A673 (cell line): ENCODE data around the gene M6PR. TPM values are rescaled to one million over a fixed set of nuclear protein-coding genes. Genes with fewer than 3 reads are reported as not detected.

Experiments
- BruUV-seq: library from RNA; stranded (reverse); fragments of 400-500 nt; replicated peaks from 2 replicates; lab custom pipeline; 2021; lab: Mats Ljungman, UMichigan
- CTCF ChIA-PET: fragments of 300-600 bp; sonication (Branson Sonifier 250); formaldehyde crosslinking; loops from one replicate; lab custom pipeline; 2022; ENCODE audit warnings: antibody characterized with exemption; lab: Charles Lee
- POLR2A ChIA-PET: fragments of 300-600 bp; sonication (Branson Sonifier 250); formaldehyde crosslinking; loops from one replicate; lab custom pipeline; 2022; ENCODE audit warnings: antibody characterized with exemption; ENCODE audit not compliant: low non-redundant PET; lab: Charles Lee
- DNase-seq: peaks from one replicate; pipeline ENCODE4 v3.0.0-alpha.2; 2015; ENCODE audit warnings: low spot score
- H3K27ac ChIP-seq: fragments of 200-600 bp; sonication (generic); 2 replicates; pipeline ENCODE4 v1.5.1; 2016; ENCODE audit warnings: mixed run types, low read depth, mild to moderate bottlenecking, mixed read lengths, antibody characterized with exemption, low read length; ENCODE audit not compliant: poor library complexity, severe bottlenecking
- H3K27me3 ChIP-seq: fragments of 200-600 bp; sonication (generic); replicated peaks from 2 replicates; pipeline ENCODE4 v1.6.1; 2017; ENCODE audit warnings: mixed run types, low read depth, mild to moderate bottlenecking, mixed read lengths, antibody characterized with exemption, low read length; ENCODE audit not compliant: insufficient read depth, poor library complexity
- H3K36me3 ChIP-seq: fragments of 200-600 bp; sonication (generic); 2 replicates; pipeline ENCODE4 v1.6.1; 2016; ENCODE audit warnings: mixed run types, mild to moderate bottlenecking, mixed read lengths, antibody characterized with exemption, low read length; ENCODE audit not compliant: insufficient read depth, poor library complexity, severe bottlenecking
- H3K4me1 ChIP-seq: fragments of 200-600 bp; sonication (generic); 2 replicates; pipeline ENCODE4 v1.6.1; 2017; ENCODE audit warnings: mixed run types, mild to moderate bottlenecking, mixed read lengths, antibody characterized with exemption, low read length; ENCODE audit not compliant: insufficient read depth, poor library complexity, severe bottlenecking
- H3K4me3 ChIP-seq: fragments of 200-600 bp; sonication (generic); 2 replicates; pipeline ENCODE4 v1.5.1; 2016; ENCODE audit warnings: low read depth, mixed run types, mild to moderate bottlenecking, mixed read lengths, low read length; ENCODE audit not compliant: poor library complexity, severe bottlenecking
- H3K9me3 ChIP-seq: fragments of 200-600 bp; sonication (generic); 2 replicates; pipeline ENCODE4 v1.6.1; 2016; ENCODE audit warnings: mixed run types, low read depth, mild to moderate bottlenecking, mixed read lengths, antibody characterized with exemption, low read length; ENCODE audit not compliant: poor library complexity, severe bottlenecking
- EZH2 ChIP-seq: fragments of 200-600 bp; sonication (generic); IDR thresholded peaks from 2 replicates; pipeline ENCODE4 v1.6.1; 2017; ENCODE audit warnings: borderline replicate concordance, low read depth, mild to moderate bottlenecking, mixed read lengths, antibody characterized with exemption, low read length; ENCODE audit not compliant: poor library complexity, severe bottlenecking
- intact Hi-C: fragments of 100-400 bp; cut with micrococcal nuclease; formaldehyde crosslinking; loops from one replicate; pipeline ENCODE4 v1.10.0; 2022; ENCODE audit not compliant: unreplicated experiment
- total RNA-seq: library from RNA; stranded (reverse); gene quantifications from 2 replicates; pipeline ENCODE4 v1.2.3, GENCODE V29; 2021
- TF ChIP-seq, protein P1 (sequence below): fragments of 300-800, 200-600 bp; sonication (generic); conservative IDR thresholded peaks from 2 replicates; pipeline ENCODE4 v1.5.1; 2017; ENCODE audit warnings: low read depth, mild to moderate bottlenecking, antibody characterized with exemption, low read length, moderate library complexity, mixed read lengths

Gene M6PR
- total RNA-seq, 1 experiment from 2014 or later = 160 TPM

DNA sequence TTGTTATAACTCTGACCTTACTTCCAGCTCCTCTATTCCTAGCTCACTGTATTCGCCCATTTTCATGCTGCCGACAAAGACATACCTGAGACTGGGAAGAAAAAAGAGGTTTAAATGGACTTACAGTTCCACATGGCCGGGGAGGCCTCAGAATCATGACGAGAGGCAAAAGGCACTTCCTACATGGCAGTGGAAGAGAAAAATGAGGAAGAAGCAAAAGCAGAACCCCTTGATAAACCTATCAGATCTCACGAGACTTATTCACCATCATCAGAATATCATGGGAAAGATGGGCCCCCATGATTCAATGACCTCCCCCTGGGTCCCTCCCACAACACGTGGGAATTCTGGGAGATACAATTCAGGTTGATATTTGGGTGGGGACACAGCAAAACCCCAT, 49.6 kb downstream of the M6PR start:
- Histone ChIP-seq H3K4me1 (no peaks in the 10 kb centered on the region), H3K4me3 (no peak overlapping the region), H3K36me3 (no peaks in the 10 kb centered on the region), H3K9me3 (no peaks in the 10 kb centered on the region), H3K27ac (no peak overlapping the region), H3K27me3 (no peaks in the 10 kb centered on the region)
- BruUV-seq = no TSS peak
- CTCF ChIA-PET = no interaction called here
- POLR2A ChIA-PET = no interaction called here
- DNase-seq = no peak
- TF ChIP-seq, protein P1, sequence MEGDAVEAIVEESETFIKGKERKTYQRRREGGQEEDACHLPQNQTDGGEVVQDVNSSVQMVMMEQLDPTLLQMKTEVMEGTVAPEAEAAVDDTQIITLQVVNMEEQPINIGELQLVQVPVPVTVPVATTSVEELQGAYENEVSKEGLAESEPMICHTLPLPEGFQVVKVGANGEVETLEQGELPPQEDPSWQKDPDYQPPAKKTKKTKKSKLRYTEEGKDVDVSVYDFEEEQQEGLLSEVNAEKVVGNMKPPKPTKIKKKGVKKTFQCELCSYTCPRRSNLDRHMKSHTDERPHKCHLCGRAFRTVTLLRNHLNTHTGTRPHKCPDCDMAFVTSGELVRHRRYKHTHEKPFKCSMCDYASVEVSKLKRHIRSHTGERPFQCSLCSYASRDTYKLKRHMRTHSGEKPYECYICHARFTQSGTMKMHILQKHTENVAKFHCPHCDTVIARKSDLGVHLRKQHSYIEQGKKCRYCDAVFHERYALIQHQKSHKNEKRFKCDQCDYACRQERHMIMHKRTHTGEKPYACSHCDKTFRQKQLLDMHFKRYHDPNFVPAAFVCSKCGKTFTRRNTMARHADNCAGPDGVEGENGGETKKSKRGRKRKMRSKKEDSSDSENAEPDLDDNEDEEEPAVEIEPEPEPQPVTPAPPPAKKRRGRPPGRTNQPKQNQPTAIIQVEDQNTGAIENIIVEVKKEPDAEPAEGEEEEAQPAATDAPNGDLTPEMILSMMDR = no peak
- no peak for TF ChIP-seq EZH2
- intact Hi-C loops = loop anchor here (10.0 kb wide), 1 partner anchor 145 kb away; no protein-coding TSS in a partner anchor

DNA sequence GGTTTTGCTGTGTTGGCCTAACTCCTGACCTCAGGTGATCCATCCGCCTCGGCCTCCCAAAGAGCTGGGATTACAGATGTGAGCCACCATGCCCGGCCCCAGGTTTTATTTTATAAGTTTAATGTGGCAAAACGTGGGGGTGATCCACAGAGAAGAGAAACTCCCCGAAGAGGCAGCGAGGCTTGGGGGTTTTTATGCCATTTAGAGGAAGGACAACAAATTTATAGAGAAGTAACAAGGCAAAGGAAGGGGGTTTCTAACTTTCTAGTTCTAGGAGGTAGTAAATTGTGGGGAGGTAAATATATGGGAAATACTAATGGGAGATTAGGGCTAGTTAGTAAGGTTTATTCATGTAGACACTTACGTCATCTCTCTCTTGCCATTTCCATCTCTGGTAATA, 52.4 kb downstream of the M6PR start:
- ChIA-PET POLR2A (interaction anchor here (0.6 kb wide), 1 partner anchor 103 kb away, joined by 3 read pairs; no protein-coding TSS in a partner anchor), CTCF (no interaction called here)
- Histone ChIP-seq H3K4me1 (no peaks in the 10 kb centered on the region), H3K9me3 (no peaks in the 10 kb centered on the region), H3K27me3 (no peaks in the 10 kb centered on the region), H3K27ac (no peak overlapping the region), H3K4me3 (no peak overlapping the region), H3K36me3 (no peaks in the 10 kb centered on the region)
- BruUV-seq = no TSS peak
- intact Hi-C loops = loop anchor here (10.0 kb wide), 1 partner anchor 148 kb away; no protein-coding TSS in a partner anchor
- no peak for TF ChIP-seq EZH2
- TF ChIP-seq, protein P1 = no peak
- DNase-seq = no peak

DNA sequence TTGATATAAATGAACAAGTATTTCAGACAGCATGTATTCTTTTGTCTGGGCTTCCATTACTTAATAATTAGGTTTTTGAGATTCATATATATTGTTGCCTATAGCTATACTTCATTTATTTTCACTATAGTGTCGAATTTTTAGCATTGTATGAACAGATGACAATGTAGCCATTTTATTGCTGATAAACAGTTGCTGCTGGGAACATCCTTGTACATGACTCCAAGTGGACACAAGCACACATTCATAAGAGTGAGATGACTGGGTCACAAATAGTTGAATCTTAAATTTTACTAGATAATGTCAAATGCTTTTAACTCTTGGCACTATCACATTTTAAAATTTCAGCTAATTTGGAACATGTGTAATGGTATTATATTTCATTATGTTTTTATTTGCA, 54.5 kb downstream of the M6PR start:
- H3K27me3 ChIP-seq = no peaks in the 10 kb centered on the region
- intact Hi-C loops = loop anchor here (10.0 kb wide), 1 partner anchor 150 kb away; no protein-coding TSS in a partner anchor
- BruUV-seq = no TSS peak
- H3K4me1 ChIP-seq = no peaks in the 10 kb centered on the region
- H3K4me3 ChIP-seq = no peak overlapping the region
- no peak for DNase-seq
- ChIA-PET POLR2A (interaction anchor here (0.6 kb wide), 1 partner anchor 14 kb away, joined by 4 read pairs; no protein-coding TSS in a partner anchor), CTCF (no interaction called here)
- no peak overlapping the region for H3K27ac ChIP-seq
- H3K36me3 ChIP-seq = no peaks in the 10 kb centered on the region
- TF ChIP-seq, protein P1 = no peak
- no peak for TF ChIP-seq EZH2
- no peaks in the 10 kb centered on the region for H3K9me3 ChIP-seq
